ENCODE measurements around the gene CFAP53. TPM values are rescaled to one million over a fixed set of nuclear protein-coding genes. Genes with fewer than 3 reads are reported as not detected.

Gene CFAP53
- total RNA-seq, 1 experiment from 2014 or later = 0.15 TPM

GRCh38 chr18:50199921-50200320, 66.4 kb downstream of the CFAP53 start:
- Histone ChIP-seq H3K4me1 (ENCODE audit: insufficient read depth, low read length) (no peaks in the 10 kb centered on the region), H3K9ac (ENCODE audit: extremely low read depth, insufficient read length, low read length) (no peak overlapping the region), H3K9me3 (ENCODE audit: control insufficient read depth, low read depth, low read length) (no peaks in the 10 kb centered on the region), H3K79me1 (ENCODE audit: insufficient read depth, low read depth, low read length, poor library complexity, severe bottlenecking) (no peaks in the 10 kb centered on the region), H4K20me1 (ENCODE audit: control insufficient read depth, insufficient read depth, insufficient read length) (no peaks in the 10 kb centered on the region), H3K56ac (ENCODE audit: insufficient read length, low read depth, low read length) (no peak overlapping the region), H3K23ac (ENCODE audit: insufficient read length, low read depth, low read length) (no peak overlapping the region), H2AFZ (ENCODE audit: low read length) (no peak overlapping the region), H3K4ac (ENCODE audit: low read depth, low read length) (no peak overlapping the region), H4K91ac (ENCODE audit: insufficient read length, low read depth, low read length) (no peak overlapping the region), H3T11ph (ENCODE audit: low read length) (no peak overlapping the region), H2BK120ac (ENCODE audit: low read depth, low read length, poor library complexity, severe bottlenecking) (no peak overlapping the region), H3K4me2 (ENCODE audit: insufficient read depth, insufficient read length, low read length) (no peak overlapping the region), H2BK5ac (ENCODE audit: insufficient read length, low read length) (no peak overlapping the region), H2BK20ac (ENCODE audit: low read depth, low read length, poor library complexity, severe bottlenecking) (no peak overlapping the region), H3K23me2 (ENCODE audit: insufficient read length, low read depth, low read length, poor library complexity, severe bottlenecking) (peaks cover 4% of the 10 kb centered on the region), H3K27ac (ENCODE audit: insufficient read length, low read depth, low read length) (no peak overlapping the region), H2AK5ac (ENCODE audit: insufficient read length, low read length) (no peak overlapping the region), H4K5ac (ENCODE audit: insufficient read length, low read depth, low read length) (no peak overlapping the region), H4K8ac (replicated peaks; ENCODE audit: insufficient read length, low read depth, low read length) (no peak overlapping the region), H3K79me2 (ENCODE audit: insufficient read depth, low read length) (no peaks in the 10 kb centered on the region), H3K27me3 (ENCODE audit: insufficient read depth, low read length) (peaks cover 5% of the 10 kb centered on the region; the same call in 1 of the 2 replicates), H3K14ac (ENCODE audit: insufficient read depth, low read length) (no peak overlapping the region), H3K18ac (ENCODE audit: insufficient read length, low read depth, low read length) (no peak overlapping the region), H2BK15ac (ENCODE audit: low read depth, low read length) (no peak overlapping the region), H2BK12ac (ENCODE audit: insufficient read length, low read depth, low read length) (no peak overlapping the region)
- no peak overlapping the region for H3K4me3 Mint-ChIP-seq
- TF ChIP-seq CTCF (conservative IDR thresholded peaks at IDR 0.05) = no peak
- no peak overlapping the region for H3K27ac Mint-ChIP-seq
- H3K36me3 Mint-ChIP-seq (ENCODE audit: insufficient read depth in 1 of 3, low read depth in 3 of 3) = no peaks in the 10 kb centered on the region; a peak in 1 of 7 replicates
- WGBS (ENCODE audit: extremely low coverage, insufficient read length, low lambda C conversion rate) = no CpG with 5 or more reads among the region's 1 CpG
- DNase-seq = no peak
- H3K4me1 Mint-ChIP-seq = peaks cover 16 to 23% of the 10 kb centered on the region in 2 experiments
- peaks cover 0 to 6% of the 10 kb centered on the region in 2 experiments; a peak in 3 of 5 replicates for H3K9me3 Mint-ChIP-seq
- H3K27me3 Mint-ChIP-seq (ENCODE audit: low read depth) = peaks cover 62% of the 10 kb centered on the region
